CD4-positive, alpha-beta T cell (primary cell): ENCODE results near the gene ADGRG6. TPM values are rescaled to one million over a fixed set of nuclear protein-coding genes. Genes with fewer than 3 reads are reported as not detected.

Experiments
- ATAC-seq: fragments of 200-7000 bp; cut with Tn5 transposase; one replicate; pipeline ENCODE4 v1.10.0; 2022; ENCODE audit warnings: mild to moderate bottlenecking; ENCODE audit not compliant: poor library complexity
- CTCF ChIA-PET: fragments of 350-600 bp; sonication (Branson Sonifier 250); formaldehyde crosslinking; loops from one replicate; lab custom pipeline; 2021; ENCODE audit warnings: antibody characterized with exemption, inconsistent platforms; lab: Charles Lee
- POLR2A ChIA-PET: fragments of 350-600 bp; sonication (Branson Sonifier 250); formaldehyde crosslinking; loops from one replicate; lab custom pipeline; 2021; ENCODE audit warnings: antibody characterized with exemption, inconsistent platforms; lab: Charles Lee
- DNase-seq, 14 experiments: peaks; one replicate each; pipeline ENCODE4 v3.0.0-alpha.2; 2013 to 2020; ENCODE audit warnings: mixed read lengths in 2 of 14
- H3K27ac ChIP-seq, 2 donors: one replicate each; pipeline versions ENCODE4 v1.5.1 to v1.7.0; 2013; ENCODE audit warnings: low read length in 2 of 2, low read depth in 1 of 2, mild to moderate bottlenecking in 1 of 2
- H3K27me3 ChIP-seq, 2 experiments: 1 replicate in 1 of 2; 2 replicates in 1 of 2; pipeline versions ENCODE4 v1.6.1 to v1.7.0; 2013; ENCODE audit warnings: low read length in 2 of 2, control low read depth in 1 of 2, mild to moderate bottlenecking in 1 of 2, moderate library complexity in 1 of 2; ENCODE audit not compliant: insufficient read depth in 2 of 2, control insufficient read depth in 1 of 2
- H3K36me3 ChIP-seq: one replicate; pipeline ENCODE4 v1.6.1; 2013; ENCODE audit warnings: low read length, control low read depth; ENCODE audit not compliant: insufficient read depth
- H3K4me1 ChIP-seq: one replicate; pipeline ENCODE4 v1.6.1; 2013; ENCODE audit warnings: low read length, control low read depth; ENCODE audit not compliant: insufficient read depth
- H3K4me3 ChIP-seq: one replicate; pipeline ENCODE4 v1.5.1; 2013; ENCODE audit warnings: mild to moderate bottlenecking, low read length, moderate library complexity
- H3K9me3 ChIP-seq, 2 experiments: 1 replicate in 1 of 2; 2 replicates in 1 of 2; pipeline versions ENCODE4 v1.6.1 to v1.7.0; 2013; ENCODE audit warnings: low read length in 2 of 2, mild to moderate bottlenecking in 2 of 2, control low read depth in 1 of 2, moderate library complexity in 1 of 2; ENCODE audit not compliant: control insufficient read depth in 1 of 2, insufficient read depth in 1 of 2
- H3K27ac Mint-ChIP-seq: one replicate; pipeline ENCODE4 v1.8.0; 2020; ENCODE audit warnings: mixed read lengths
- H3K27me3 Mint-ChIP-seq: one replicate; pipeline ENCODE4 v1.8.0; 2021; ENCODE audit warnings: mixed read lengths
- H3K36me3 Mint-ChIP-seq: one replicate; pipeline ENCODE4 v1.8.0; 2021; ENCODE audit warnings: low read depth, mixed read lengths
- H3K4me1 Mint-ChIP-seq: one replicate; pipeline ENCODE4 v1.8.0; 2021; ENCODE audit warnings: low read depth, mixed read lengths
- H3K4me3 Mint-ChIP-seq: one replicate; pipeline ENCODE4 v1.8.0; 2020; ENCODE audit warnings: mild to moderate bottlenecking, mixed read lengths
- H3K9me3 Mint-ChIP-seq: one replicate; pipeline ENCODE4 v1.8.0; 2020; ENCODE audit warnings: mixed read lengths
- CTCF ChIP-seq: fragments of 200-600 bp; IDR thresholded peaks from one replicate; pipeline ENCODE4 v1.8.0; 2022; ENCODE audit warnings: antibody characterized with exemption, mild to moderate bottlenecking
- intact Hi-C, 2 experiments: fragments of 100-400 bp; cut with DNase I in 1 of 2; cut with micrococcal nuclease in 1 of 2; formaldehyde crosslinking; loops; one replicate each; pipeline versions ENCODE4 v1.15.1 to v1.9.0; 2023 to 2025; cut with DNase I, micrococcal nuclease
- total RNA-seq, 174 experiments: library from RNA in 2 of 174; stranded (reverse) in 2 of 174; gene quantifications; one replicate each; pipeline ENCODE4 v1.2.3 and lab custom pipeline; 2021 to 2026

The ADGRG6 gene
- total RNA-seq, 2 experiments from 2014 or later, result 0.31 to 0.63 TPM

- no peak for TF ChIP-seq CTCF
- Mint-ChIP-seq H3K36me3 (no peaks in the 10 kb centered on the region), H3K4me1 (no peaks in the 10 kb centered on the region), H3K9me3 (no peaks in the 10 kb centered on the region), H3K4me3 (no peak overlapping the region), H3K27ac (no peak overlapping the region), H3K27me3 (no peaks in the 10 kb centered on the region)
- Histone ChIP-seq H3K27ac (no peak overlapping the region), H3K4me3 (no peak overlapping the region), H3K9me3 (no peaks in the 10 kb centered on the region), H3K27me3 (no peaks in the 10 kb centered on the region), H3K4me1 (no peaks in the 10 kb centered on the region), H3K36me3 (no peaks in the 10 kb centered on the region)
- intact Hi-C loops, result no loop called here
- CTCF ChIA-PET, result no interaction called here
- ATAC-seq (no peak), DNase-seq (no peak)
- POLR2A ChIA-PET, result interaction anchor here (0.6 kb wide), 1 partner anchor 10 kb away, joined by 3 read pairs; no protein-coding TSS in a partner anchor
Observed at GRCh38 chr6:142367061-142367460, 65.3 kb downstream of the ADGRG6 start.

- H3K36me3 ChIP-seq, result no peaks in the 10 kb centered on the region
- H3K4me1 Mint-ChIP-seq, result no peaks in the 10 kb centered on the region
- CTCF ChIA-PET, result interaction anchor here (1.0 kb wide), 1 partner anchor 11 kb away, joined by 5 read pairs; no protein-coding TSS in a partner anchor
Observed at GRCh38 chr6:142367501-142368018, 65.8 kb downstream of the ADGRG6 start.

GRCh38 chr6:142369266-142369665, 67.5 kb downstream of the ADGRG6 start:
- intact Hi-C loops, result no loop called here
- ChIA-PET CTCF (no interaction called here), POLR2A (no interaction called here)
- ATAC-seq (no peak), DNase-seq (no peak)
- H3K27ac ChIP-seq, result no peak overlapping the region
- Mint-ChIP-seq H3K4me3 (no peak overlapping the region), H3K27me3 (no peaks in the 10 kb centered on the region), H3K36me3 (no peaks in the 10 kb centered on the region), H3K4me1 (no peaks in the 10 kb centered on the region), H3K9me3 (no peaks in the 10 kb centered on the region), H3K27ac (no peak overlapping the region)
- H3K27me3 ChIP-seq, result no peaks in the 10 kb centered on the region
- H3K4me3 ChIP-seq, result no peak overlapping the region
- no peaks in the 10 kb centered on the region for H3K4me1 ChIP-seq
- no peaks in the 10 kb centered on the region for H3K36me3 ChIP-seq
- TF ChIP-seq CTCF, result no peak
- H3K9me3 ChIP-seq, result no peaks in the 10 kb centered on the region

More at GRCh38 chr6:142367501-142368018, 65.8 kb downstream of the ADGRG6 start:
- H3K27me3 Mint-ChIP-seq, result no peaks in the 10 kb centered on the region
- H3K27ac Mint-ChIP-seq, result no peak overlapping the region
- no peaks in the 10 kb centered on the region for H3K4me1 ChIP-seq
- H3K27me3 ChIP-seq, result no peaks in the 10 kb centered on the region
- H3K27ac ChIP-seq, result no peak overlapping the region
- H3K9me3 Mint-ChIP-seq, result no peaks in the 10 kb centered on the region
- no peak overlapping the region for H3K4me3 ChIP-seq
- POLR2A ChIA-PET, result no interaction called here
- intact Hi-C loops, result no loop called here
- ATAC-seq, result no peak
- H3K9me3 ChIP-seq, result no peaks in the 10 kb centered on the region
- no peaks in the 10 kb centered on the region for H3K36me3 Mint-ChIP-seq
- no peak for TF ChIP-seq CTCF
- no peak overlapping the region for H3K4me3 Mint-ChIP-seq
- DNase-seq, result no peak
